Measurements from ENCODE around the gene PLEKHJ1.
"Not testable (repeated sequence)": the region's sequence is repeated elsewhere in the genome, so short reads cannot be mapped to it uniquely, and the experiment has no call there.

Gene PLEKHJ1

GRCh38 chr19:2217591-2217990, 18.5 kb downstream of the PLEKHJ1 start:
- no peak for DNase-seq

GRCh38 chr19:2216361-2217225, 19.5 kb downstream of the PLEKHJ1 start:
- DNase-seq, result no peak

GRCh38 chr19:2215281-2215751, 20.8 kb downstream of the PLEKHJ1 start:
- no peak for DNase-seq

- DNase-seq, result no peak
Measured at GRCh38 chr19:2214251-2214650, 21.9 kb downstream of the PLEKHJ1 start.

GRCh38 chr19:2213799-2214198, 22.3 kb downstream of the PLEKHJ1 start:
- DNase-seq, result no peak

- no peak for DNase-seq
Measured at GRCh38 chr19:2212861-2213711, 23.0 kb downstream of the PLEKHJ1 start.

- DNase-seq, result no peak
Measured at GRCh38 chr19:2210987-2211740, 25.0 kb downstream of the PLEKHJ1 start.

- no peak for DNase-seq
Measured at GRCh38 chr19:2210206-2210605, 25.9 kb downstream of the PLEKHJ1 start.

- no peak for DNase-seq
Measured at GRCh38 chr19:2209408-2209807, 26.7 kb downstream of the PLEKHJ1 start.

- DNase-seq, result no peak
Measured at GRCh38 chr19:2208975-2209374, 27.2 kb downstream of the PLEKHJ1 start.

- DNase-seq, result no peak
Measured at GRCh38 chr19:2207991-2208860, 27.9 kb downstream of the PLEKHJ1 start.

- no peak for DNase-seq
Measured at GRCh38 chr19:2207008-2207407, 29.1 kb downstream of the PLEKHJ1 start.

- no peak for DNase-seq
Measured at GRCh38 chr19:2202366-2202765, 33.8 kb downstream of the PLEKHJ1 start.

- DNase-seq, result no peak
Measured at GRCh38 chr19:2201473-2202148, 34.5 kb downstream of the PLEKHJ1 start.

- DNase-seq, result not testable (repeated sequence)
Measured at GRCh38 chr19:2200624-2201294, 35.4 kb downstream of the PLEKHJ1 start.

- DNase-seq, result no peak
Measured at GRCh38 chr19:2199861-2200623, 36.1 kb downstream of the PLEKHJ1 start.

GRCh38 chr19:2199215-2199614, 36.9 kb downstream of the PLEKHJ1 start:
- DNase-seq, result no peak

GRCh38 chr19:2198317-2198716, 37.8 kb downstream of the PLEKHJ1 start:
- no peak for DNase-seq

GRCh38 chr19:2197270-2197669, 38.9 kb downstream of the PLEKHJ1 start:
- DNase-seq, result no peak

- DNase-seq, result no peak
Measured at GRCh38 chr19:2195914-2196313, 40.2 kb downstream of the PLEKHJ1 start.

Measured in Kasumi-1 (cell line).